ENCODE measurements around the gene DAPK3.
A peak's percentile ranks its signal among the peaks of the same experiment; 100 is the strongest.
"Not testable (repeated sequence)": the region's sequence is repeated elsewhere in the genome, so short reads cannot be mapped to it uniquely, and the experiment has no call there.

The DAPK3 gene

DNA sequence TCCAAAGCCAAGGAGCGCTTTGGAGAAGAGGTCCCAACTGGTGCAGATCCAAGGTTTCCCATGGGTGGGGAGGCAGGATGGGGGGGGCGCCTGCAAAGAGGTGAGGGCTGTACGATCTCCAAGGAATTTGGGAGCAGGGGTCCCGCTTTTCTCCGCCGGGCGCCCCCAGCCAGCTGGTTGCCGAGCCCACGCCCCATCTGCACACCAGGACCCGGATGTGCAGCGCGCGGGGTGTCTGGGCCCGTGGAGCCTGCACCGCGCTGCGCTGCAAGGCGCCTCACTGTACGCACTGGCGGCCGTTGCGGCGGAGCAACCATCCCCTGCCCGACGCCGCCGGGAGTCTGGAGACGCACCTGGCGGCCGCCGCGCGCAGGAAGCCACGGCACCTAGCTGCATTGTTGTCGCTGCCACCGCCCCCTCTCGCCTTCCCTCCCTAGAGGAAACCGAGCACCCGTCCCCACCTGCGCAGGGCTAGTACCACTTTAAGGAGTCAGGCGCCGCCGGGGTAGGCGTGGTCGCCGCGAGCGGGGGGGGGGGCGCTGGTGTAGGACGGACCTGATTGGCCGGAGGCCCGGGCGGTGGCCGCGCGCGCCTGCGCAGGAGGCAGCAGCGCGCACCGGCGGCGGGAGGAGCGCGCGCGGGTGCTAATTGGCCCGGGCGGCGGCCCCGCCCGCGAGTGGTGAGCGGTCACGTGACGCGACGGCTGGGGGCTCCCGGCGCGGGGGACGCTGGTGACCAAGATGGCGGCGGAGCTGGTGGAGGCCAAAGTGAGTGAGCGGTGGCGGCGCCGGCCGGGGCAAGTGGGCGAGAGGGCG is 36.3 kb upstream of the DAPK3 start, which contains the start of gene PIAS4:
PIAS4 (plus strand) TSS at position 716 of the 815 bp plus-strand sequence; CDS start at position 741, 25 bp downstream.
- Histone ChIP-seq H4K20me1 (ENCODE audit: insufficient read depth, low read length) (no peaks in the 10 kb centered on the region), H3K4me1 (ENCODE audit: low read length) (peaks cover 8% of the 10 kb centered on the region), H3K4me3 (ENCODE audit: low read length) (peak within 1 kb of the TSS; percentile 92), H3K36me3 (replicated peaks; ENCODE audit: insufficient read depth, low read length) (no peaks in the 10 kb centered on the region), H3K27me3 (replicated peaks; ENCODE audit: insufficient read depth, low read length) (no peaks in the 10 kb centered on the region), H3F3A (ENCODE audit: insufficient read depth, low read length) (peaks cover 4% of the 10 kb centered on the region; the same call in 1 of the 2 replicates), H3K9me2 (replicated peaks; ENCODE audit: insufficient read depth, low read length) (no peaks in the 10 kb centered on the region), H3K27ac (ENCODE audit: low read length) (peak within 1 kb of the TSS; percentile 78), H3K9ac (ENCODE audit: low read length) (peak within 1 kb of the TSS; percentile 84), H2AFZ (ENCODE audit: low read length) (peak within 1 kb of the TSS; percentile 88), H3K4me2 (ENCODE audit: low read depth, low read length) (peak within 1 kb of the TSS; percentile 96), H3K79me2 (ENCODE audit: low read length) (peaks cover 42% of the 10 kb centered on the region), H3K9me3 (replicated peaks; ENCODE audit: insufficient read depth, low read length) (no peaks in the 10 kb centered on the region)
- no peak for TF ChIP-seq EZH2 (optimal IDR thresholded peaks at IDR 0.05; ENCODE audit: low read depth, low read length)
- TF ChIP-seq, protein P1, sequence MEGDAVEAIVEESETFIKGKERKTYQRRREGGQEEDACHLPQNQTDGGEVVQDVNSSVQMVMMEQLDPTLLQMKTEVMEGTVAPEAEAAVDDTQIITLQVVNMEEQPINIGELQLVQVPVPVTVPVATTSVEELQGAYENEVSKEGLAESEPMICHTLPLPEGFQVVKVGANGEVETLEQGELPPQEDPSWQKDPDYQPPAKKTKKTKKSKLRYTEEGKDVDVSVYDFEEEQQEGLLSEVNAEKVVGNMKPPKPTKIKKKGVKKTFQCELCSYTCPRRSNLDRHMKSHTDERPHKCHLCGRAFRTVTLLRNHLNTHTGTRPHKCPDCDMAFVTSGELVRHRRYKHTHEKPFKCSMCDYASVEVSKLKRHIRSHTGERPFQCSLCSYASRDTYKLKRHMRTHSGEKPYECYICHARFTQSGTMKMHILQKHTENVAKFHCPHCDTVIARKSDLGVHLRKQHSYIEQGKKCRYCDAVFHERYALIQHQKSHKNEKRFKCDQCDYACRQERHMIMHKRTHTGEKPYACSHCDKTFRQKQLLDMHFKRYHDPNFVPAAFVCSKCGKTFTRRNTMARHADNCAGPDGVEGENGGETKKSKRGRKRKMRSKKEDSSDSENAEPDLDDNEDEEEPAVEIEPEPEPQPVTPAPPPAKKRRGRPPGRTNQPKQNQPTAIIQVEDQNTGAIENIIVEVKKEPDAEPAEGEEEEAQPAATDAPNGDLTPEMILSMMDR (IDR thresholded peaks at IDR 0.05; ENCODE audit: low read length), result peak; percentile 18
- peak; percentile 99 for DNase-seq

GRCh38 chr19:4005436-4005835 is 34.5 kb upstream of the DAPK3 start:
- H3K79me2 ChIP-seq (ENCODE audit: low read length), result peaks cover 26% of the 10 kb centered on the region
- not testable (repeated sequence) for H3K4me3 ChIP-seq (ENCODE audit: low read length)

GRCh38 chr19:4000798-4001197 is 29.9 kb upstream of the DAPK3 start:
- H2AFZ ChIP-seq (ENCODE audit: low read length); H3K4me2 ChIP-seq (ENCODE audit: low read depth, low read length): not testable (repeated sequence)

More at GRCh38 chr19:4005436-4005835, 34.5 kb upstream of the DAPK3 start:
- H3K27ac ChIP-seq (ENCODE audit: low read length); H3K9me2 ChIP-seq (replicated peaks; ENCODE audit: insufficient read depth, low read length); H3F3A ChIP-seq (ENCODE audit: insufficient read depth, low read length); H3K27me3 ChIP-seq (replicated peaks; ENCODE audit: insufficient read depth, low read length); H4K20me1 ChIP-seq (ENCODE audit: insufficient read depth, low read length); H3K9ac ChIP-seq (ENCODE audit: low read length); H2AFZ ChIP-seq (ENCODE audit: low read length); H3K4me1 ChIP-seq (ENCODE audit: low read length); DNase-seq; H3K4me2 ChIP-seq (ENCODE audit: low read depth, low read length); H3K36me3 ChIP-seq (replicated peaks; ENCODE audit: insufficient read depth, low read length); H3K9me3 ChIP-seq (replicated peaks; ENCODE audit: insufficient read depth, low read length): not testable (repeated sequence)

GRCh38 chr19:3998667-3999412 is 27.9 kb upstream of the DAPK3 start:
- not testable (repeated sequence) for H3K9me2 ChIP-seq (replicated peaks; ENCODE audit: insufficient read depth, low read length); H4K20me1 ChIP-seq (ENCODE audit: insufficient read depth, low read length); H3F3A ChIP-seq (ENCODE audit: insufficient read depth, low read length); H3K4me2 ChIP-seq (ENCODE audit: low read depth, low read length); H3K4me3 ChIP-seq (ENCODE audit: low read length); H3K36me3 ChIP-seq (replicated peaks; ENCODE audit: insufficient read depth, low read length); H3K79me2 ChIP-seq (ENCODE audit: low read length); H3K27ac ChIP-seq (ENCODE audit: low read length); H3K27me3 ChIP-seq (replicated peaks; ENCODE audit: insufficient read depth, low read length); H3K9ac ChIP-seq (ENCODE audit: low read length); H3K9me3 ChIP-seq (replicated peaks; ENCODE audit: insufficient read depth, low read length); H2AFZ ChIP-seq (ENCODE audit: low read length); H3K4me1 ChIP-seq (ENCODE audit: low read length); DNase-seq

More at GRCh38 chr19:4000798-4001197, 29.9 kb upstream of the DAPK3 start:
- H4K20me1 ChIP-seq (ENCODE audit: insufficient read depth, low read length); H3K9me2 ChIP-seq (replicated peaks; ENCODE audit: insufficient read depth, low read length); DNase-seq; H3K79me2 ChIP-seq (ENCODE audit: low read length); H3F3A ChIP-seq (ENCODE audit: insufficient read depth, low read length); H3K4me3 ChIP-seq (ENCODE audit: low read length); H3K36me3 ChIP-seq (replicated peaks; ENCODE audit: insufficient read depth, low read length); H3K9me3 ChIP-seq (replicated peaks; ENCODE audit: insufficient read depth, low read length); H3K4me1 ChIP-seq (ENCODE audit: low read length); H3K27ac ChIP-seq (ENCODE audit: low read length); H3K9ac ChIP-seq (ENCODE audit: low read length); H3K27me3 ChIP-seq (replicated peaks; ENCODE audit: insufficient read depth, low read length): not testable (repeated sequence)
